PFSK-1 (cell line): Measurements from ENCODE around the gene SPACA6.

ENCODE experiments used
- FOXP2 ChIP-seq: optimal IDR thresholded peaks from 2 replicates; pipeline ENCODE3; 2011; ENCODE audit warnings: borderline replicate concordance, control low read depth, inconsistent platforms; ENCODE audit not compliant: insufficient read depth; ENCODE audit errors: extremely low read length, extremely low read depth
- POLR2AphosphoS5 ChIP-seq: IDR thresholded peaks from 2 replicates; pipeline ENCODE4 v1.6.1; 2012; ENCODE audit warnings: low read depth, mild to moderate bottlenecking, control low read depth, low read length, moderate library complexity
- REST ChIP-seq, 2 experiments: IDR thresholded peaks; 2 replicates each; pipeline versions ENCODE4 v1.6.1 to v1.8.0; 2011 to 2012; ENCODE audit warnings: low read depth in 2 of 2, low read length in 2 of 2, control low read depth in 1 of 2, inconsistent platforms in 1 of 2, mild to moderate bottlenecking in 1 of 2, moderate library complexity in 1 of 2; ENCODE audit not compliant: insufficient read depth in 1 of 2
- SIN3A ChIP-seq: IDR thresholded peaks from 2 replicates; pipeline ENCODE4 v1.6.1; 2012; ENCODE audit warnings: mild to moderate bottlenecking, low read length, moderate library complexity, borderline replicate concordance; ENCODE audit not compliant: insufficient read depth
- TAF1 ChIP-seq: IDR thresholded peaks from 2 replicates; pipeline ENCODE4 v1.6.1; 2012; ENCODE audit warnings: low read length, control low read depth, borderline replicate concordance; ENCODE audit not compliant: insufficient read depth

SPACA6 gene

GRCh38 chr19:51750400-51751094, 57.4 kb downstream of the SPACA6 start:
- TF ChIP-seq TAF1 (no peak), FOXP2 (no peak), POLR2AphosphoS5 (no peak), REST (IDR thresholded peaks at IDR 0.05; ENCODE audit: insufficient read depth in 1 of 2, low read depth in 2 of 2, low read length in 2 of 2) (no peak), SIN3A (no peak)

GRCh38 chr19:51751655-51752054, 58.5 kb downstream of the SPACA6 start, which contains the start of gene FPR1:
Gene FPR1, minus strand, starts transcription at chr19:51751878. Its CDS starts 4,884 bp downstream, at chr19:51746994.
- TF ChIP-seq FOXP2 (no peak), REST (IDR thresholded peaks at IDR 0.05; ENCODE audit: insufficient read depth in 1 of 2, low read depth in 2 of 2, low read length in 2 of 2) (no peak), SIN3A (no peak), TAF1 (no peak), POLR2AphosphoS5 (no peak)

GRCh38 chr19:51754109-51754508, 61.0 kb downstream of the SPACA6 start:
- TF ChIP-seq FOXP2 (no peak), SIN3A (no peak), POLR2AphosphoS5 (no peak), TAF1 (no peak), REST (IDR thresholded peaks at IDR 0.05; ENCODE audit: insufficient read depth in 1 of 2, low read depth in 2 of 2, low read length in 2 of 2) (no peak)

GRCh38 chr19:51754770-51755169, 61.6 kb downstream of the SPACA6 start:
- TF ChIP-seq POLR2AphosphoS5 (no peak), FOXP2 (no peak)
